ENCODE data around the gene NELL1.

DNA sequence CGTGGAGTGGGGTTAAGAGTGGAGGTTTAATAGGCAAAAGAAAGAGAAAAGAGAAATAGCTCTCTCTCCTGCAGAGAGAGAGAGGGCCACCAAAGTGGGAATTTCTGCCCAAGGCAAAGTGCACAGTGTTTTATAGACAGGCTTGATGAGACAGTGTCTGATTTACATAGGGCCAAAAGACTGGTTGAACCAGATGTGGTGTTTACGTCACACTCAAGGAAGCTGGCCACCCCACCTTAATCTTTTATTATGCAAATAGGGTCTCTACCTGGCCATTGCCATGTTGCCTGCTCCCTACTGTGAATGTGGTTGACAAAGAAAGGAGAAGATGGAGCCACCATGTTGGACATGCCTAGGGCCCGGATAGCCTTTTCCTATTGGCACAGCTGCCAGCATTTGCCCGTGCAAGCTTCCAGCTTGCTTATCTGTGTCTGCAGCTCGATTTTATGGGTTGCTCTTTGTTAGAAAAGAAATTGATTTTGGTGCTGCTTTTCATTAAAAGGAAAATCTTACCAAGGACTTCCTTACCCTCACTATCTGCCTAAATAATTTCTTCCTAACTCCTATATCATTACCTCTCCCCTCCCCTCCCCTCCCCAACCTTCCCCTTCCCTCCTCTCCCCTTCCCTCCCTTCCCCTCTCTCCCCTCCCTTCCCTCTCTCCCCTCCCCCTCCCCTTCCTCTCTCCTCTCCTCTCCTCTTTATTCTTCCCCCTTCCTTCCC is 436.0 kb downstream of the NELL1 start:
- TF ChIP-seq POLR2A (IDR thresholded peaks at IDR 0.05): no peak
- TF ChIP-seq, protein P1, sequence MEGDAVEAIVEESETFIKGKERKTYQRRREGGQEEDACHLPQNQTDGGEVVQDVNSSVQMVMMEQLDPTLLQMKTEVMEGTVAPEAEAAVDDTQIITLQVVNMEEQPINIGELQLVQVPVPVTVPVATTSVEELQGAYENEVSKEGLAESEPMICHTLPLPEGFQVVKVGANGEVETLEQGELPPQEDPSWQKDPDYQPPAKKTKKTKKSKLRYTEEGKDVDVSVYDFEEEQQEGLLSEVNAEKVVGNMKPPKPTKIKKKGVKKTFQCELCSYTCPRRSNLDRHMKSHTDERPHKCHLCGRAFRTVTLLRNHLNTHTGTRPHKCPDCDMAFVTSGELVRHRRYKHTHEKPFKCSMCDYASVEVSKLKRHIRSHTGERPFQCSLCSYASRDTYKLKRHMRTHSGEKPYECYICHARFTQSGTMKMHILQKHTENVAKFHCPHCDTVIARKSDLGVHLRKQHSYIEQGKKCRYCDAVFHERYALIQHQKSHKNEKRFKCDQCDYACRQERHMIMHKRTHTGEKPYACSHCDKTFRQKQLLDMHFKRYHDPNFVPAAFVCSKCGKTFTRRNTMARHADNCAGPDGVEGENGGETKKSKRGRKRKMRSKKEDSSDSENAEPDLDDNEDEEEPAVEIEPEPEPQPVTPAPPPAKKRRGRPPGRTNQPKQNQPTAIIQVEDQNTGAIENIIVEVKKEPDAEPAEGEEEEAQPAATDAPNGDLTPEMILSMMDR (IDR thresholded peaks at IDR 0.05 in 8 of 11, conservative IDR thresholded peaks at IDR 0.05 in 3 of 11): no peak

All from spleen (tissue), 7 donors.